SKM-1 (cell line): ENCODE data around the gene CNTN4.
"Not testable (repeated sequence)": the region's sequence is repeated elsewhere in the genome, so short reads cannot be mapped to it uniquely, and the experiment has no call there.

ENCODE experiments used
- DNase-seq: peaks from one replicate; lab custom pipeline; 2025; ENCODE audit not compliant: unreplicated experiment; lab: John Stamatoyannopoulos, UW

CNTN4 gene

DNA sequence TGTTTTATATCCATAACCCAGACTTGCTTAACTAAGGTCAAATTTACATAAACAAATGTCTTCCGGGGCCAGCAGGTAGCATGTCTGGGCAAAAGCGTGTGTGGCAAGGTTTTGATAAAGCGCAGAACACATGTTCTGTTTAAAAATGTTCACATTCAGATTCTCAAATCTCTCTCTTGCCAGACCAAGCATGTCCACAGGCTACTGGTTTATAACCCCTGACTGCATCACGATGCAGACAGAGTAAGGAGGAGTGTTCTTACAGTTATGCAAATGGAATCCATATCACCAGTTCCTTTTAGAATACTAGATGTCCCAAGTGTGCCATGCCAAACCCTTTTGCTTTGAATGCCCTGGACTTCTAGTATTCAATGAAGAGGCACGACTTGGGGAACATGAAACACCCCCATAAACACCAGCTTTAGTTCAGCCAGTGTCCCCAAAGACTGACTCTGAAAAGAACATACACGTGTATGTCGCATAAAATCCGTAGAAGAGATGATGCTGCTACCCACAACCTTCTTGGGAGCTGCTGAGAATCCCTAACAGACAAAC lies 412.0 kb downstream of the CNTN4 start:
- no peak for DNase-seq

DNA sequence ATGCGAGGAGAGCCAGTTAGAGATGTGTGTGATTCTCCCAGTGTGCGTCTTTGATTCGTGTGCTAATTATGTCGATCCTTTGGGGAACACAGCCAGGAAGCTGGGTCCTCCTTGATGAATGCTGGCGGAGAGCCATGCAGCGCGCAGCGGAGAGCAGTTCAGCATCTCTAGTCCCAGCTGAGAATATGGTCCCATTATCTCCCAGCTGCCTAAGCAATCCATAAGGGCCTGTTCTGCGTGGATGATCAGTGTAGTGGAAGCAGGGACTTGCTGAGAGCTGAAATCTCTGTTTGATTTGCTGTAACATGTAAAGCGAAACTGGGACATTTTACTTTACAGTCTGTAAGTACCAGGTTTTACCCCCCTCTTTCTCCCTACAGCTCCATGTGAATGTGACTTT lies 412.7 kb downstream of the CNTN4 start:
- DNase-seq, result no peak

DNA sequence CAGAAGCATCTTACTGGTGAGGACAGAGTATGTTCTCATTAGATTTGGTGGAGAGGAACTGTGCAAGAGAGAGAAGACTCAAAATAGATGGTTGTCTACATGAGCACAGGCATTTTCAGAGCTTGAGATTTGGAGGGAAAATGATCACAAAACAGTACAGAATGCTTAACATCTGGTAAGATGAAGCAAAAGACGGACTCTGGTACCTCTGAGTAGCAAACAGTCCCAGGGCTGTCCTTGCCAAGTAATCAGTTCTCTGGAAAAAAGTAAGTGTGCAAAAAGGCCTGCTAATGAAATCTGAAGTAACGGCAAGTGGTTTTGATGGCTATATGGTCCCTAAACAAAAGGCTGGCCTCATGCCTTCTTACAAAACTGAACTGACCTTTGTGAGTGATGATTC lies 414.2 kb downstream of the CNTN4 start:
- no peak for DNase-seq

DNA sequence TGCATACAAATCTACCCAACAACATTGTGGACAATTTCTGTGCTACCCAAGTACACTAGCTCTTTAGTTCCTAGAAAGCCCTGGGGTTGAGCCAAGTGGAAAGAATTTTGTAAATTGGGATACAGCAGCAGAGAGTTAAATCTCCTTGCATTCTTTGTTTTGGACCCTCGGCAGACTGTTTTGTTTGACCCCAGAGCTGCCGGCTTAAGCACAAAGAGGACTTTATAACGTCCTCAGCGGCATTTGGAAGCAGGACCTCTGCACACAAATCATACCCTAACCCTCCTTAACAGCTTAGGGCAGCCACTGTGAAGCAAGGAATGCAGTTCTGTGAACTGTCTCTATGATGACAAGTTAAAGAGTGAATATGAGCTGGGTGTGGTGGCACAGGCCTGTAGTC lies 415.3 kb downstream of the CNTN4 start:
- DNase-seq, result no peak

DNA sequence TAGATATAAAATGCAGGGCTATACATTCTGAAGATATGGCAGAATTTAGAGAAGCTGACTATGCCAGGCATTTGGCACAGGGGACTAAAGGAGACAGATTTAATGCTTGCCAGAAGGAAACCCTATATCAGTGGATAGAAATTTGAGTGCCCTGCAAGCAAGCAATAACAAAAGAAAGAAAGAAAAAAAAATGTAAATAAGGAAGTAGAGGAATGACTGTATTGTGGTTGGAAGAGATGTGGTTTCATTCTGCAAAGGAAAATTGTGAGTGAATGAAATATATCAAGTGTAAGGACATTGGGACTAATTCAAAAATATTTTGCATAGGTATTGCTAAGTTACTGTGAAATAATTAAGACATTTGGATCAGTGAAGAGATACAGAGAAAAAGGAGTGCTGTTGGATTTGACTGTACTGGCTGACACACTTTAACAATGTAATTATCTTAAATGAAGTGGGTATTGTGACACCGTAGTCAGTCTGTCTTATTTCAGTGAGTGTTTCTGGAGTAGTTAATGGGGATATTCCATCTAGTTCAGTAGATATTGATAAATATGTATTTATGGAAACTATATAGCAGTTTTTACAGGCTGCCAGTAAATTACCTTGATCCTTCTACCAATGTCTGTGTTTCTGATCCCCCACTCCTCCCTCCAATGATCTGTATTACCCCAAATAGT lies 418.2 kb downstream of the CNTN4 start:
- DNase-seq, result no peak

DNA sequence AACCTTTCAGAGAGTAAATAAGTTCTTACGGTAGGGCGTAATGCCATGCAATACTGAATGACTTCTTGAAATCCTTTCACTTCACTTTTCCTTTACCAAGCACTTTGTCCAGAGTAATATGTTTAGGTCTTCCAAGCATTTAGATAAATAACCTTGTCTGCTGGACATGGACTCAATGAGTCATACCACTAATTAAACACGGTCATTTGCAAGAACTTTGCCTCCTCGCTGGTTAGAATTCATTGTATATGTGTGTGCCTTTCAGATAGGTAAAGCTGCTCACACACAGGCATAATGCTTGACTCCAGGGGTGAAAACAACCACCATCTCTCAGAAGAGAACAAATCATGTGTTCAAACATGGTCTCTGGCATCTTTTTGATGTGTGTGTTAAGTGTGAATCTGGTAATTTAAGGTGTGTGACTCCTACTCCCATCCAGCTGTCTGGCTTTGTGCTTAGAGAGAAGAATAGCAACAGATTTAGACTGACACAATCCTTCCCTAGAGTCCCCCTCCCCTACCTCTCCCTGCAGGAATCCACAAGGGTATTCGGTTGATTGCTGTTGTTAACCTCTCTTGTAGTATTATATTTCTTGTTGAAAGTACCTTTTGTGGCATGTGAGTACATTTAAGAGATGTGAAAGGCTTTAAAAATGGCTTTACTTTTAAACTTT lies 419.0 kb downstream of the CNTN4 start:
- DNase-seq, result no peak

DNA sequence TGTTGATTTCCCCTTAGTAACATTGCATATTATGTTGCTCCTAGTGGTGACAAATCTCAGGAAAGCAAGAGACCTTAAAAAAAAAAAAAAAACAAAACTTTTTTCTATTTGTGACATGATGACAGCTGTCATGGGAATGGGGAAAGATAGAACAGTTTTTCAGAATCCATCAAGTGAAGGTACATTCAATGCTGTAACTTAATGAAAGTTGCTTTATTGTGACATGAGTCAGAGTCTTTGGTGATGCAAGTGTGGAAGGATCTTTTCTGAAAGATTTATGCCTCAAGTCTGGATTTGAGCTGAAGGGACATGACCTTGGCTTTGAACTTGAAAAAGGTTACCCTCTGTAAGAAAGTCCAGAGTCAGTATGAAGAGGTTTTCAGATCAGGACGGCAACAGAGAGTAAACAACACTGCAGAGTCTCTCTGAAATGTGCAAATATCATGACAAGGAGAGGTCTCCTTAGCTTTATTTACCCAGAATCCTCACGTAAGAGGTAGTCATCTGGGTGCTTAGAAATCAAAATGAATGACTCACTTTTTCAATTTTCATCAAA lies 424.7 kb downstream of the CNTN4 start:
- DNase-seq, result no peak

DNA sequence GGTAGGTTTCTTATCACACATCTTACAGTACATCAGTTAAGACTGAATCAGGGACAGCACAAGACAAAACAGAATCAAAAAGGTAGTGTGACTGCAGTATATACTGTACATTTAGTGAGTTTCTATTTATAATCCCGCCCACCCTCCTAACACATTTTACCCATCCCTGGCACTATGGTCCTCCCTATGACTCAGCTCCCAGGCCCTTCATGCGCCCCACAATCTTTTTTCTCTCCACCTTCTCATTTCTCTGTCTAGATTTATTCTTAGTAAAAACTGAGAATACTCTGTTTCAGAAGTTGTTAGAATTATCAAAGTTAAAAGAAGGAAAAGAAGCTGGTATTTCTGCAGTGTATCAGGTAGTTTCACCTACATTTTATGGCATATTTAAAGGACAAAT lies 427.3 kb downstream of the CNTN4 start:
- DNase-seq, result no peak

DNA sequence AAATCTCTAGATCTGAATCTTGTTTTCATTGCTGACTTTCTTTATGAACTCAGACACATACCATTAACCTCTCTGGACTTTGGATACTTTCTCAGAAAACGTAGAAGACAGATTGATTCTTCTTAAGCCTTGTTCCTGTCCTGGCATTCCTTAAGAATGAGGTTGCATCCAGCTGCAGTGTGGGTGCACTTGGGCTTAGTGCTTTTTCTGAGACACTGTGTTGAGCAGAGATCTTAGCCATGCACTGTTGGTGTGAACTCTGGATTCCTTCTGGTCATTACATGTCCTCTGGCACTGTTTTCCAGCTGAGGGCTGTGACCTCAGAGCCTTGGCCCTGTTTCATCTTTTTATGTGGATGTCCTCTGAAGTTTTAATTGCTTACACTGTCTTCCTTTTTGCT lies 428.3 kb downstream of the CNTN4 start:
- DNase-seq, result no peak

DNA sequence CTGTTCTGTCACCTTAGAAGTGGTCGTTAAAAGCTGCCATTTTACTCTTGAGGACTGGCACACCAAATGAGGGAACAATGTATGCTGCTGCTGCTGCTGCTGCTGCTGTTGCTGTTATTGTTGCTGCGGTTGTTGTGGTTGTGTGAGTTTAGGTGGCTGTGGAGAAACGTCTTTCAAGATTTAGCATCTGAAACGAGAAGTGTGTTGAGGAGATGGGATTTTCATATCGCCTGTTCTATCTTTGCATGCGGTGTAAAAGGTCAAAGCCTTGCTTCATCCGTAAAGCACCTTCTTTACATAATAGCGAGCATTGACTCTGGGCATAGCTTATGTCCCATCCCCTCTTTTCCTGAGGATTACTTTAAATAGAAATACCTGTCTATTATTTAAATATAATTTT lies 428.7 kb downstream of the CNTN4 start:
- DNase-seq, result not testable (repeated sequence)

DNA sequence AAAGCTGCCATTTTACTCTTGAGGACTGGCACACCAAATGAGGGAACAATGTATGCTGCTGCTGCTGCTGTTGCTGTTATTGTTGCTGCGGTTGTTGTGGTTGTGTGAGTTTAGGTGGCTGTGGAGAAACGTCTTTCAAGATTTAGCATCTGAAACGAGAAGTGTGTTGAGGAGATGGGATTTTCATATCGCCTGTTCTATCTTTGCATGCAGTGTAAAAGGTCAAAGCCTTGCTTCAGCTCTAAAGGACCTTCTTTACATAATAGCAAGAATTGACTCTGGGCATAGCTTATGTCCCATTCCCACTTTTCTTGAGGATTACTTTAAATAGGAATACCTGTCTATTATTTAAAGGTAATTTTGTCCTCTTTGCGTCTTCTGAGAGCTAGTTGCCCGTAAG lies 436.1 kb downstream of the CNTN4 start:
- not testable (repeated sequence) for DNase-seq

DNA sequence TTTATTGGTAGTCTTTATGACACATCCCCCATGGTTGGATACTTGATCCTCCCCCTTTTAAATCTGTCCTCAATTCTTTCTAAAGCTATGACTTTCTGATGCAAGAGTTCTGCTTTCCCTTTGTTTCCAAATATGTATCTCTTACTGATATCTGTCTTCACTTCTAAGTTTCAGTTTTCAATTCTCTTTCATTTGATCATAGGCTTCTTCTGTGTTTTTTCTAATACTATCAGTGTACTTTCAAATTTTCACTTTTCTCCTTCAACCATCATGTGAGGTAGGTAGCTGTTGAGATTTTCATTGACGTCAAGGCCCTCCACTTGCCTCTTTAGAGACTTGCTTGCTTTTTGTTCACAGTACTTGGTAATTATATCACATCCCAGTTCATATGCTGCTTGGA lies 436.5 kb downstream of the CNTN4 start:
- DNase-seq, result no peak

DNA sequence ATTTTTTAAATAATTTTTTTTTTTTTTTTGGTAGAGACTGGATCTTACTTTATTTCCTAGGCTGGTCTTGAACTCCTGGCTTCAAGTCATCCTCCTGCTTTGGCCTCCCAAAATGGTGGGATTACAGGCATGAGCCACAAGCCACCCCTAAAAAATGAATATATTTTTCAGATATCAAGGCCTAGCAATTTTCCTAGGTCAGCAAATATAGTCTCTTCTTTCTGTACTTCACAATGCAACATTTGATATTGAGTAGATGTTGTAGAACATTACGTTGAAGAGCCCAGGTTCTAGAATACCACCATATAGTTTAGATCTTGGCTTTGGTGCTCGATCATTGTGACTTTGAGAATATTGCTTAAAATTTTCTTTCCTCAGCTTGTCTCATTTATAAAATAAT lies 437.9 kb downstream of the CNTN4 start:
- no peak for DNase-seq

DNA sequence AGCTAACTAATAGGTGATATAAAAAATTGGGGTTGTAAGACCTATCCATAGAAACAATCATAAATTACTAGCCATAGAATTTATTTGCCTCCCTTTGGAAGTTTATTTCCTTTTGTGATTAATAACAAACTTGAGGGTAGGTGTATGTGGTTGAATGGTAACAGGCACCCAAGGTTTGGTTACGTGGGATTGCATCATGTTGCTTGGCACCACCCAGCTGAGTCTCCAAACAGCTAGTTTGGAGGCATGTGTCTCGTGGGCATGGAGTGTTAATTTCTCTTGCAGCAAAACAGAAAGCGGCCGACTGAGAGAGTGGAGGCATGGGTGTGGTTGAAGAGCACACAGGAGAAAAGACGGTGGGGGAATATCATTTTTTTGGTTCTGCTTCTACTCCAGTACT lies 441.4 kb downstream of the CNTN4 start:
- DNase-seq, result no peak

DNA sequence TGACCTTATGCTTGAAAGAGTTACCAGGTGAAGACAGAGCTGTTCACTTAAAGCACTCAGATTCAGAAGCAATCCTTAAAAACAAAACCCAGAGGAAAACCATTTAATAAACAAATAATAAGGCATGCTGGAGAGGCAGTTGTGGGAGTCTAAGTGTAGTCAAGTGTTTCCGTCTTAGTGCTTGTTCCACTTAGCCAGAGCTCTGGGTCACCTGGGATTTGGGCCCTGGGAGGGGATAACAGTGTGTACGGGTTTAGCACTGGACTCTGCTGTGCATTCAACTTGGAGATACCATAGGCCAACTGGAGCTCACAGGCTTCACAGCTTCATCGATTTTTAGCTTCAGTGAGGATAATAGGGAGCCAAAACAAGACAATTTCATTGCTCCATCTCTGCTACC lies 444.6 kb downstream of the CNTN4 start:
- no peak for DNase-seq

DNA sequence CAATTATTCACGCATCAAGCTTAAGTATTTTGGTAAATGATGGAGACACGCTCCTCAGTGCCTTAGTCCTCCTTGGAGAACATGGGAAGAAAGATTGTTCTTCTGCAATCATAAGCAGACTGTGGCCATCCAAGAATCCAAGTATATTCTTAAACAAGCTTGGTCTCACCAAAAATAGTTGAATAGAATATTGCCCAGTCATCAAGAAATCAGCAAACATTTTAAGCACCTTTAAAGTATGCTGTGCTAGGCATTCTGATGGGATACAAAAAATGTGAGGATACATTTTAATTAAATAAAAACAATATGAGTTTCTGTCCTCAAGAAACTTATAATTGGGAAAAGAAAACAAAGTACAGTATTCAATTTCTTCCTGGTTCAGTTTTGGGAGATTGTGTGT lies 445.5 kb downstream of the CNTN4 start:
- no peak for DNase-seq

DNA sequence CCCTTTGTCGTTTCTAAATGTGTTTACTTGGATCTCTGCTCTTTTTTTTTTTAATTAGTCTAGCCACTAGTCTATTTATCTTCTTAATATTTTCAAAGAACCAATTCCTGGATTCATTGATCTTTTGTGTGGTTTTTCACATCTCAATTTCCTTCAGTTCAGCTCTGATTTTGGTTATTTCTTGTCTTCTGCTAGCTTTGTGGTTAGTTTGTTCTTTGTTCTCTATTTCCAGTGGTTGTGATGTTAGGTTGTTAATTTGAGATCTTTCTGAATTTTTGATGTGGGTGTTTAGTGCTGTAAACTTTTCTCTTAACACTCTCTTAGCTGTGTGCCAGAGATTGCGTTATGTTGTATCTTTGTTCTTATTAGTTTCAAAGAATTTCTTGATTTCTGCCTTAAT lies 446.1 kb downstream of the CNTN4 start:
- no peak for DNase-seq

DNA sequence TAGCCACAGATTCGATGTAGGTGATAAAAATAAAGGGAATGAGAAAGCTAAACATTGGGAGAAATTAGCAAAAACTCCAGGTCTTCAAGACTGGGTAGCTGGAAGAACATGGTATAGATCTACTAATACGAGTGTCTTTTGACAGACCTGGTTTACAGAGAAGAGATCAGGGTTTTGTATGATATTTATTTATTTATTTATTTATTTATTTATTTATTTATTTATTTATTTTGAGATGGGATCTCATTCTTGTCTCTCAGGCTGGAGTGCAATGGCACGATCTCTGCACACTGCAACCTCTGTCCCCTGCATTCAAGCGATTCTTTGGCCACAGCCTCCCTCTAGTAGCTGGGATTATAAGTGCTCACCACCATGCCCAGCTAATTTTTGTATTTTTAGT lies 448.4 kb downstream of the CNTN4 start:
- DNase-seq, result no peak

DNA sequence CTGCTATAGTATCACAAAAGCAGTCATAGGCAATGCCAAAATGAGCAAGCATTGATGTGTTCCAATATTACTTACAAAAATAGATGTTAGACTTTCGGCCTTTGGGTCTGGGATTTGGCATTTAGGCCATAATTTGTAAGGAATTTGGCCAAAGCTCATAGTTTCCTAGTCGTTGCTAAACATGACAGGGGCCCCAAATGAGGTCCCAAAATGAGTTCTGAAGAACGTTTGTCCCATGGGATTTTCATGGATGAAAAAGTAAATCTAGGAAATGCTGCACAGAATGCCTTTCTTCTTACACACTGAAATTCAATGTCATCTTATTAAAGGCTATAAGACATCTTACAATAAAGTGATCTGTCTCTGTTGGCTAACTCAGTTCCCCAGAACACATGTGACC lies 456.0 kb downstream of the CNTN4 start:
- no peak for DNase-seq

DNA sequence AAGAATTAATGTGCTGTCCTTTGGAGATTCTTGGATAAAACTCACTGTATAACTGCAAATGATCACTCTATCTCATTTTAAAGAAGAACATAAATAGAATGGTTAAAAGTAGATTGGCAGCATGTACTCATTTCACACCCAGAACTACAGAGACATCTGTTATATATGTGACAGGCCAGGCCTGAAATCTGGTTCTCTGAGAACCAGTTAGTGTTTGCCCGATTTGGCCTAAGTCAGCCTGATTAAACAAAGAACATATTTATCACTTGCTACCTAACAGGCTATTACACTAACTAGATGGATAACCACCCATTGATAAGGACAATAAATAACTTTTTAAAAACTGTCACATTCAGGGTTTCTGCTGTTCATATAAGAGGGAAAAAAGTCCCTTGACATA lies 460.1 kb downstream of the CNTN4 start:
- no peak for DNase-seq

DNA sequence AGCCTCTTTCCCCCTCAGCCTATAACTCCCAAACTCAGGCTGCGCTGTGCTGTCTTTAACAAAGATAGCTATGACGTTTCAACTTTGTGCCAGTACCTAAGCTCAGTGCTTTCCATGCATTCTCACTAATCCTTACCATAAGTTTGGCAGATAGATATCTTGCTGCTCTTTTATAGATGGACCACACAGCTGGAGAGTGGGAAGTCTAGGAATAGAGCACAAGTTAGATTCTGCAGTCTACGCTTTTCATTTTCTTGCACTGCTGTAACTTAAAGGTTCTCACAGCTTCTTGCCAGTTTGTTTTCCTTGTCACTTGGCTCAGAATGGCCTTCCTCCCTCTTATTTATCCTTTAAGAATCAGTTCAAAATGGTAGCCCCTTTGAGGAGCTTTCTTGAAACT lies 468.8 kb downstream of the CNTN4 start:
- DNase-seq, result no peak

DNA sequence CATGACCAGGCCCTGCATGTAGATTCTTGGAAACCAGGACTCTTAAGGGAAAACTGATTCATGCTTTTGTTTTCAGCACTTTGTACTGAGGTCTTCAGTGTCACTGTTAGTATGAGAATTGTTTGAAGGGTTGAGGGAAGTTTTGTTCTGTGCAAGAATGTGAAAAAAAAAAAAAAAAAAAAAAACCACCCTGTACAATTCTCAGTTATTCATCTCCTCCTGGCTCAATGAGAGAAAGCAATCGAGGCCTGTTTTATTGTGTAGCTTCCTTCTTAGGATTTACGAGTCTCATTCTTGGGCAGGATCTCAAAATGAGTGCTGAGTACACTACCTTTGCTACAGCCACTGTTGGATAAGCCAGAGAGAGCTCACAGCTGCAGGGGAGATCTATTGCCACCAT lies 469.5 kb downstream of the CNTN4 start:
- no peak for DNase-seq
